GM23338 (cell line): ENCODE results near the gene KLK13. TPM values are rescaled to one million over a fixed set of nuclear protein-coding genes. Genes with fewer than 3 reads are reported as not detected.

ENCODE experiments used
- ATAC-seq: fragments of 200-7000 bp; cut with Tn5 transposase; 3 replicates; pipeline ENCODE4 v1.9.1; 2020
- DNase-seq: peaks from one replicate; pipeline ENCODE4 v3.0.0-alpha.2; 2015; ENCODE audit warnings: low spot score
- H2AFZ ChIP-seq: fragments of 200-600 bp; sonication (generic); 2 replicates; pipeline ENCODE4 v1.8.0; 2016; ENCODE audit warnings: antibody characterized with exemption, mild to moderate bottlenecking, moderate library complexity
- H3F3A ChIP-seq: fragments of 200-600 bp; sonication (generic); replicated peaks from 2 replicates; pipeline ENCODE4 v1.8.0; 2017; ENCODE audit warnings: antibody characterized with exemption, mixed run types, low read depth
- H3K27ac ChIP-seq: fragments of 200-600 bp; sonication (generic); 2 replicates; pipeline ENCODE4 v1.6.1; 2016; ENCODE audit warnings: low read depth
- H3K27me3 ChIP-seq: fragments of 200-600 bp; sonication (generic); 2 replicates; pipeline ENCODE4 v1.8.0; 2016; ENCODE audit warnings: mild to moderate bottlenecking, mixed run types, moderate library complexity; ENCODE audit not compliant: insufficient read depth
- H3K36me3 ChIP-seq: fragments of 200-600 bp; sonication (generic); 2 replicates; pipeline ENCODE4 v1.8.0; 2016; ENCODE audit warnings: mild to moderate bottlenecking; ENCODE audit not compliant: insufficient read depth
- H3K4me1 ChIP-seq: fragments of 200-600 bp; sonication (generic); 2 replicates; pipeline ENCODE4 v1.8.0; 2016; ENCODE audit warnings: mild to moderate bottlenecking, moderate library complexity; ENCODE audit not compliant: insufficient read depth
- H3K4me2 ChIP-seq: fragments of 200-600 bp; sonication (generic); 2 replicates; pipeline ENCODE4 v1.7.1; 2017; ENCODE audit warnings: mixed run types
- H3K4me3 ChIP-seq: fragments of 200-600 bp; sonication (generic); 2 replicates; pipeline ENCODE4 v1.6.1; 2016; ENCODE audit warnings: mixed run types
- H3K79me2 ChIP-seq: fragments of 200-600 bp; sonication (generic); replicated peaks from 2 replicates; pipeline ENCODE4 v1.8.0; 2017; ENCODE audit warnings: mild to moderate bottlenecking; ENCODE audit not compliant: insufficient read depth
- H3K9me2 ChIP-seq: fragments of 200-600 bp; sonication (generic); 2 replicates; pipeline ENCODE4 v1.8.0; 2017; ENCODE audit not compliant: insufficient read depth
- H4K20me1 ChIP-seq: fragments of 200-600 bp; sonication (generic); replicated peaks from 2 replicates; pipeline ENCODE4 v1.8.0; 2017; ENCODE audit warnings: mild to moderate bottlenecking; ENCODE audit not compliant: insufficient read depth
- H3K27ac Mint-ChIP-seq: 2 replicates; pipeline ENCODE4 v1.8.0; 2020; ENCODE audit warnings: inconsistent platforms, mild to moderate bottlenecking, moderate library complexity, mixed read lengths
- H3K27me3 Mint-ChIP-seq: 3 replicates; pipeline ENCODE4 v1.8.0; 2022; ENCODE audit warnings: low read depth, mild to moderate bottlenecking, moderate library complexity, mixed read lengths, inconsistent platforms; ENCODE audit not compliant: insufficient read depth, poor library complexity
- H3K36me3 Mint-ChIP-seq: 3 replicates; pipeline ENCODE4 v1.8.0; 2021; ENCODE audit warnings: low read depth, mild to moderate bottlenecking, inconsistent platforms, moderate library complexity, mixed read lengths
- H3K4me1 Mint-ChIP-seq: 3 replicates; pipeline ENCODE4 v1.8.0; 2020; ENCODE audit warnings: mild to moderate bottlenecking, inconsistent platforms, mixed read lengths
- H3K4me3 Mint-ChIP-seq: 3 replicates; pipeline ENCODE4 v1.8.0; 2021; ENCODE audit warnings: moderate library complexity, mild to moderate bottlenecking, inconsistent platforms, mixed read lengths
- H3K9me3 Mint-ChIP-seq: 3 replicates; pipeline ENCODE4 v1.8.0; 2020; ENCODE audit warnings: moderate library complexity, mild to moderate bottlenecking, inconsistent platforms, mixed read lengths
- EZH2 ChIP-seq: fragments of 200-600 bp; sonication (generic); IDR thresholded peaks from one replicate; pipeline ENCODE4 v1.8.0; 2017; ENCODE audit warnings: antibody characterized with exemption, mild to moderate bottlenecking, low read depth; ENCODE audit not compliant: unreplicated experiment
- EZH2phosphoT487 ChIP-seq: fragments of 200-600 bp; sonication (generic); IDR thresholded peaks from one replicate; pipeline ENCODE4 v1.8.1; 2018; ENCODE audit warnings: antibody characterized with exemption; ENCODE audit not compliant: unreplicated experiment
- NANOG ChIP-seq: IDR thresholded peaks from 2 replicates; pipeline ENCODE4 v1.6.1; 2016; ENCODE audit warnings: antibody characterized with exemption, borderline replicate concordance
- POLR2AphosphoS5 ChIP-seq: IDR thresholded peaks from 2 replicates; pipeline ENCODE4 v1.6.1; 2016; ENCODE audit warnings: antibody characterized with exemption, low read depth
- ZNF331 ChIP-seq: fragments of 250-450 bp; sonication (Bioruptor Pico); IDR thresholded peaks from 2 replicates; pipeline ENCODE4 v1.5.0; 2020; ENCODE audit warnings: low read depth, mild to moderate bottlenecking, moderate library complexity
- polyA plus RNA-seq: library from polyadenylated mRNA; unstranded; fragments of >200 nt; fragmentation: Nextera tagmentation; extraction: Ambion mirVana; gene quantifications from 2 replicates; pipeline ENCODE4 v1.2.1, GENCODE V29; 2016
- total RNA-seq: library from RNA; depleted of rRNA; stranded (reverse); fragments of >200 nt; shearing (Covaris generic); gene quantifications from 2 replicates; pipeline ENCODE4 v1.2.3, GENCODE V29; 2014
- TF ChIP-seq, protein P1 (sequence below): IDR thresholded peaks from one replicate; pipeline ENCODE4 v1.6.1; 2018; ENCODE audit warnings: antibody characterized with exemption; ENCODE audit not compliant: unreplicated experiment
- TF ChIP-seq, protein P2 (sequence below): IDR thresholded peaks from 2 replicates; pipeline ENCODE4 v1.6.1; 2016; ENCODE audit warnings: antibody characterized with exemption
- TF ChIP-seq, protein P3 (sequence below), 2 experiments: fragments of 200-600 bp in 1 of 2; sonication (generic) in 1 of 2; conservative IDR thresholded peaks; 2 replicates each; pipeline versions ENCODE4 v1.5.1 to v1.6.1; 2016 to 2017; ENCODE audit warnings: antibody characterized with exemption in 2 of 2, low read depth in 2 of 2, mild to moderate bottlenecking in 2 of 2, moderate library complexity in 1 of 2

The KLK13 gene
- total and polyA plus RNA-seq, 2 experiments from 2014 or later = 4.5 to 5.7 TPM

DNA sequence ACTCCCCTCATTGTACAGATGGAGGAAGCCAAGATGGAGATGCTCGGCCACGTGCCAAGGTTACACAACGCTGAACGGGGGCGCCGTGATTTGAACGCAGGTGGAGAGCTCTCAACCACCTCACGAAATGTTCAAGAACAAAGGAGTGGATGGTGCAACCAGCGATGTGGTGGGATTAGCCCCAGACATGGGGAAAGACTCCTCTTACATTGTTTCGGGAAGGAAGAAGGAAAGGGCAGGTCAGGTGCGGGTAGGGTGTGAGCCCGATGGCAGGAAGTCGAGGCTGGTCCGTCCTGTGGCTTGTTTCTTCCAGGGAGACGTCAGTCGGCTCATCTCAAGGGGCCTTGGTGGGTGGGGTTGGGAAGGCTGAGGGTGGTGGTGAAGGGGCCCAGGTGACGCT lies 24.9 kb upstream of the KLK13 start (continued):
- TF ChIP-seq ZNF331 (CRISPR knock-in tag) = no peak
- no peak for TF ChIP-seq EZH2
- no peak for TF ChIP-seq POLR2AphosphoS5
- TF ChIP-seq, protein P1, sequence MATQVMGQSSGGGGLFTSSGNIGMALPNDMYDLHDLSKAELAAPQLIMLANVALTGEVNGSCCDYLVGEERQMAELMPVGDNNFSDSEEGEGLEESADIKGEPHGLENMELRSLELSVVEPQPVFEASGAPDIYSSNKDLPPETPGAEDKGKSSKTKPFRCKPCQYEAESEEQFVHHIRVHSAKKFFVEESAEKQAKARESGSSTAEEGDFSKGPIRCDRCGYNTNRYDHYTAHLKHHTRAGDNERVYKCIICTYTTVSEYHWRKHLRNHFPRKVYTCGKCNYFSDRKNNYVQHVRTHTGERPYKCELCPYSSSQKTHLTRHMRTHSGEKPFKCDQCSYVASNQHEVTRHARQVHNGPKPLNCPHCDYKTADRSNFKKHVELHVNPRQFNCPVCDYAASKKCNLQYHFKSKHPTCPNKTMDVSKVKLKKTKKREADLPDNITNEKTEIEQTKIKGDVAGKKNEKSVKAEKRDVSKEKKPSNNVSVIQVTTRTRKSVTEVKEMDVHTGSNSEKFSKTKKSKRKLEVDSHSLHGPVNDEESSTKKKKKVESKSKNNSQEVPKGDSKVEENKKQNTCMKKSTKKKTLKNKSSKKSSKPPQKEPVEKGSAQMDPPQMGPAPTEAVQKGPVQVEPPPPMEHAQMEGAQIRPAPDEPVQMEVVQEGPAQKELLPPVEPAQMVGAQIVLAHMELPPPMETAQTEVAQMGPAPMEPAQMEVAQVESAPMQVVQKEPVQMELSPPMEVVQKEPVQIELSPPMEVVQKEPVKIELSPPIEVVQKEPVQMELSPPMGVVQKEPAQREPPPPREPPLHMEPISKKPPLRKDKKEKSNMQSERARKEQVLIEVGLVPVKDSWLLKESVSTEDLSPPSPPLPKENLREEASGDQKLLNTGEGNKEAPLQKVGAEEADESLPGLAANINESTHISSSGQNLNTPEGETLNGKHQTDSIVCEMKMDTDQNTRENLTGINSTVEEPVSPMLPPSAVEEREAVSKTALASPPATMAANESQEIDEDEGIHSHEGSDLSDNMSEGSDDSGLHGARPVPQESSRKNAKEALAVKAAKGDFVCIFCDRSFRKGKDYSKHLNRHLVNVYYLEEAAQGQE = no peak
- no peak for TF ChIP-seq NANOG

DNA sequence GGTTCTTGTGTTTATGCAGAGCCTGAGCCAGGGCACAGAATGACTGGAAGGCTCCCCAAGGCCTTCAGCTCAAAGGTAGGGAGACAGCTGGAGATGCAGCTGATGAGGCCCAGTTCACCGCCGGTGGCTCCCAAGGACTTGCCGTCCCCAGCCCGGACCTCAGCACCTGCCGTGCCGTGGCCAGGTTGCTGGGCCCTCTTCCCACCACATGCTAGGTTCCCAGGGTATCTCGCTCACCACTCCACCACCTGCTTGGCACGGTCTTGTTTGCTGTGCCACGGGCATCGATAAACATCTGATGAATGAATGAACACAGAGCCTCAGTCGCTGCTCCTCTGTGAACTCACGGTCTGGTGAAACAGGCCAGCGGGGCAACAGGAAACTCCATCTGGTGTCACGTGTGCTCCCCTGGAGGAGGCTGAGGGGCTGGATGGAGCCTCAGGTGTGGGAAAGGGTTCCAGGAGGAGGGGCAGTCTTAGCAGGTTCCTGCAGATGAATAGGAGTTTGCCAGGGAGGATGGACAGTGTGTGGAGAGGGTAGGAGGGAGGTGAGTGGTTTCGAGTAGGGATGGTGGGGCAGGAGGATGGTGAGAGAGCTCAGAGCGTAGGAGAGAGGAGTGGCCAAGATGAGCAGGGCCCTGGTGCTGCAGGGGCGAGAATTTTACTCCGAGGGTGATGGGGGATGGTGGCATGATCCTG lies 21.4 kb upstream of the KLK13 start:
- H3K27me3 Mint-ChIP-seq = peaks cover 24% of the 10 kb centered on the region
- ATAC-seq (peak; percentile 31), DNase-seq (no peak)
- no peaks in the 10 kb centered on the region for H3K9me3 Mint-ChIP-seq
- H3F3A ChIP-seq = no peaks in the 10 kb centered on the region
- H2AFZ ChIP-seq = no peak overlapping the region
- peaks cover 23% of the 10 kb centered on the region for H3K4me1 Mint-ChIP-seq
- H3K36me3 ChIP-seq = no peaks in the 10 kb centered on the region
- no peak overlapping the region for H3K27ac Mint-ChIP-seq
- H3K4me1 ChIP-seq = no peaks in the 10 kb centered on the region
- no peaks in the 10 kb centered on the region for H3K79me2 ChIP-seq
- H3K4me3 ChIP-seq = no peak overlapping the region
- H3K36me3 Mint-ChIP-seq = no peaks in the 10 kb centered on the region; the same call in 2 of the 3 replicates
- TF ChIP-seq, protein P2, sequence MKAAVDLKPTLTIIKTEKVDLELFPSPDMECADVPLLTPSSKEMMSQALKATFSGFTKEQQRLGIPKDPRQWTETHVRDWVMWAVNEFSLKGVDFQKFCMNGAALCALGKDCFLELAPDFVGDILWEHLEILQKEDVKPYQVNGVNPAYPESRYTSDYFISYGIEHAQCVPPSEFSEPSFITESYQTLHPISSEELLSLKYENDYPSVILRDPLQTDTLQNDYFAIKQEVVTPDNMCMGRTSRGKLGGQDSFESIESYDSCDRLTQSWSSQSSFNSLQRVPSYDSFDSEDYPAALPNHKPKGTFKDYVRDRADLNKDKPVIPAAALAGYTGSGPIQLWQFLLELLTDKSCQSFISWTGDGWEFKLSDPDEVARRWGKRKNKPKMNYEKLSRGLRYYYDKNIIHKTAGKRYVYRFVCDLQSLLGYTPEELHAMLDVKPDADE = no peak
- TF ChIP-seq EZH2phosphoT487 = no peak
- TF ChIP-seq, protein P3, sequence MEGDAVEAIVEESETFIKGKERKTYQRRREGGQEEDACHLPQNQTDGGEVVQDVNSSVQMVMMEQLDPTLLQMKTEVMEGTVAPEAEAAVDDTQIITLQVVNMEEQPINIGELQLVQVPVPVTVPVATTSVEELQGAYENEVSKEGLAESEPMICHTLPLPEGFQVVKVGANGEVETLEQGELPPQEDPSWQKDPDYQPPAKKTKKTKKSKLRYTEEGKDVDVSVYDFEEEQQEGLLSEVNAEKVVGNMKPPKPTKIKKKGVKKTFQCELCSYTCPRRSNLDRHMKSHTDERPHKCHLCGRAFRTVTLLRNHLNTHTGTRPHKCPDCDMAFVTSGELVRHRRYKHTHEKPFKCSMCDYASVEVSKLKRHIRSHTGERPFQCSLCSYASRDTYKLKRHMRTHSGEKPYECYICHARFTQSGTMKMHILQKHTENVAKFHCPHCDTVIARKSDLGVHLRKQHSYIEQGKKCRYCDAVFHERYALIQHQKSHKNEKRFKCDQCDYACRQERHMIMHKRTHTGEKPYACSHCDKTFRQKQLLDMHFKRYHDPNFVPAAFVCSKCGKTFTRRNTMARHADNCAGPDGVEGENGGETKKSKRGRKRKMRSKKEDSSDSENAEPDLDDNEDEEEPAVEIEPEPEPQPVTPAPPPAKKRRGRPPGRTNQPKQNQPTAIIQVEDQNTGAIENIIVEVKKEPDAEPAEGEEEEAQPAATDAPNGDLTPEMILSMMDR (conservative IDR thresholded peaks at IDR 0.05; ENCODE audit: low read depth in 2 of 2) = no peak
- no peaks in the 10 kb centered on the region for H3K9me2 ChIP-seq
- H4K20me1 ChIP-seq = no peaks in the 10 kb centered on the region
- no peak overlapping the region for H3K27ac ChIP-seq
- H3K4me2 ChIP-seq = no peak overlapping the region
- H3K27me3 ChIP-seq = no peaks in the 10 kb centered on the region
- H3K4me3 Mint-ChIP-seq = no peak overlapping the region
